Right kidney (tissue), 1 donor: ENCODE data around the gene IRF2BP2.

ENCODE experiments used
- DNase-seq: peaks from one replicate; pipeline ENCODE4 v3.0.0-alpha.2; 2016

Gene IRF2BP2

GRCh38 chr1:234584926-234585325 lies 25.1 kb downstream of the IRF2BP2 start:
- DNase-seq = no peak

- no peak for DNase-seq
Measured at GRCh38 chr1:234584420-234584805, 25.6 kb downstream of the IRF2BP2 start.

DNA sequence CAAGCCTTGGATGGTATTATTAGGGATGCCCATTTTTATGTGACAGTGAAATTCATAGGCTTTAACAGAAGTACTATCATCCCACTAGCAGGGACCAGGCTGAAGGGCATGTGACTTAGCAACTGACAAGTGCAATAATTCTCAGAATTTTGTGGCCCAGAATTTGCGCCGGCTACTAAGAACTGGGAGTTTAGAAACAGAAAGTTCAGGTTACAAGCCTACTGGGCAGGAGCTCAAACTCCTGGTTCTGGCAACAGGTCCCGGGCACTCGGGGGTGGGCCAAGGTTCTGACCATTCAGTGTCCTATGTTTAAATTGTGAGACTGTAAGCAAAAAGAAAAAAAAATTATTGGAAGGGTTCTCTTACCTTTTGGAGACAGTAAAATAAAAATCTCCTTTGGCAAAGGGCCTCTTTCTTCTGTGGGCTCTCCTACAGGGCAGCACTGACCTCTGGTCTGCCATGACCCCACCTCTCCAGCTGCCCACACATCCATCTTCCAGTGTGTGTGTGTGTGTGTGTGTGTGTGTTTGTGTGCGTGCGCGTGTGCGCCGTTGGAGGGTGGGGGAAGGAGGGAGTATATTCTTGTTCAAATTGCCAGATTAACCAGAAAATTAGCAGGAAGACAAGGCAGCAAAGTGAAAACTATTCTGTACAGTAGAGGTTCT lies 26.1 kb downstream of the IRF2BP2 start:
- peak; percentile 42 for DNase-seq

DNA sequence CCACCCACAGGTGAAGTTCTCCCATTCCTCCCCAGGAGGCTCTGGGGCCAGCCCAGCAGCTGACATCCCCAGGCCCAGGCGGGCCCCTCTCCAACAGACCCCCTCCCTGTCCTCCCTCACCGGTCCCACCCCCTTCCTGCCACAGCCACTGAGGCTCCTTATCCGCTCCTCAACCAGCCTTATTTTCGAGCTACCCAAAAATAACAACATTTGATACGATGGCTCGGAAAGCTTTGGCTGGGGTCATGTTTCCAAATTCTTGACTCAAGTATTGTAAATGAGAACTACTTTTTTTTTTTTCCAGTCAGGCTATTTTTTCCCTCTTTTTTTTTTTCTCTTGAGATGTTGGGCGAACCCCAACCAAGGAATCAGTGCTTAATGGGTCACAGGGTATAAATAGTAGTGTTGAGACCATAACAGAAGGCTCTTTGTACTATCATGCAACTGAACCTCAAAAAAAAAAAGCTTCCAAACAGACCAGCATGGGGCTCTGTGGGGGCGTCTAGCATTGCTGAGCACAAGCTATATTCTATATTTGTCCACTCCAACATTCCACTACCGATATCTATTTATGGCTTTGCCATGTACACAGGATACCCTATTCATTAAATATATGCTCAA lies 27.2 kb downstream of the IRF2BP2 start:
- DNase-seq = no peak

- DNase-seq = no peak
Measured at GRCh38 chr1:234582186-234582585, 27.8 kb downstream of the IRF2BP2 start.

- DNase-seq = no peak
Measured at GRCh38 chr1:234581063-234581714, 28.8 kb downstream of the IRF2BP2 start.

DNA sequence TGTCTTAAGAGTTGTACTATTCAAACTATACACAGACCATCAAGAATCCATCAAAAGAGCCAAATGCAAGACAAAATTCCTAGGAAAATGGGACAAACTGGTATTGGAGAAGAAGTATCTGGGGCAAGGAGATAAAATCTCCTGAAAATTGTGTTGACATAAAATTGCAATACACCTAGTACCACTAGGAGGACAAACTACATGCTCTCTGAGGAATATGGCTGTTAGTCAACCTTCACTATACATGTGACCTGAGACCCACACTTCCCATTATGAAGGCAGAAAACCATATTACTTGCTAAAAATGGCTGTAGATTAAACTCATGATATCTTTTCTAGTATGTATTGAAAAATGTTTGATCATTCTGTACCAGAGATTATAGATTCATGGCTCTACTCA lies 30.0 kb downstream of the IRF2BP2 start:
- DNase-seq = no peak

GRCh38 chr1:234578735-234579134 lies 31.2 kb downstream of the IRF2BP2 start:
- no peak for DNase-seq

- no peak for DNase-seq
Measured at GRCh38 chr1:234578087-234578486, 31.9 kb downstream of the IRF2BP2 start.

DNA sequence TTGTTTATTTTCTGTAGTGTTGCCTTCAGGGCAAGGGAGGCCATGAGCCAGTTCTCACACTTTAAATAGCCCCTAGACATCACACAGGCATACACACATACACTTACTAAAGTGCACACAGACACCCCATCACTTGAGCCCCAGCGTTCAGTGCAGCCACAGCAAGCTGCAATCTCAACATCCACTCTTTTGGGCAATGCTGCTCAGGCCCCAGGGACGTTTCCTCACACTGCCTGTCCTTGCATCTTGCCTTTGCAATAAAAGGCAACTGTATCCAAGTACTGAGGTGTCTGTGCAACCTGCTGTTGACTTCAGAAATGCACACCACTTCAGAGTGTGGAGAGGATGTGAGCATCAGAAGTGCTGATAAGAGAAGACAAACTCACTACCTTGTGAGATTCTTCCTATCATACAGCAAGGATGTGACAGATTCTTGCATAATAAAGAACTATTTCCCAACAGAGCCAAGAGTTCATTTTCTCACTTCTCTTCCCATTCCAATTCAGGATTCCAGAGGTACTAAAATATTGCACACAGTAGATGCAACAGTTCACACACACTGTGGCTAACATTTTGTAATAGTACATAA lies 36.2 kb downstream of the IRF2BP2 start:
- DNase-seq = no peak

- DNase-seq = no peak
Measured at GRCh38 chr1:234572966-234573365, 37.0 kb downstream of the IRF2BP2 start.

DNA sequence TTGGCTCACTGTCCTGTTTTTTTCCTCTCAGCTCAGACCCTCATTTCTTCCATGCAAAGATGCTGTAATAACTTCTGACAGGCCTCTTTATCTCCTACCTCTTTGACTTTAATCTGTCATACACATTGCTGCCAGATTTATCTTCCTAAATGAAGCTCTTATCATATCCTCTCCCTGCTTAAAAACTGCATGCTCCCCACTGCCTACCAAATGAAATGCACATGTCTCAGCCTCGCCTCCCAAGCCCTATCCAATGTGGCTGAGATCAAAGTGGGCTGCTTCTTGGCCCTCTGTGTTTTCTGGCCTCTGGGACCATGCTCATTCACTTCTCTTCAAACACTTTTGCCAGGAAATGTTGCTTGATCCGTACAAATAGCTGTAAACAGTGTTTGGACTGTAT lies 38.3 kb downstream of the IRF2BP2 start:
- no peak for DNase-seq

DNA sequence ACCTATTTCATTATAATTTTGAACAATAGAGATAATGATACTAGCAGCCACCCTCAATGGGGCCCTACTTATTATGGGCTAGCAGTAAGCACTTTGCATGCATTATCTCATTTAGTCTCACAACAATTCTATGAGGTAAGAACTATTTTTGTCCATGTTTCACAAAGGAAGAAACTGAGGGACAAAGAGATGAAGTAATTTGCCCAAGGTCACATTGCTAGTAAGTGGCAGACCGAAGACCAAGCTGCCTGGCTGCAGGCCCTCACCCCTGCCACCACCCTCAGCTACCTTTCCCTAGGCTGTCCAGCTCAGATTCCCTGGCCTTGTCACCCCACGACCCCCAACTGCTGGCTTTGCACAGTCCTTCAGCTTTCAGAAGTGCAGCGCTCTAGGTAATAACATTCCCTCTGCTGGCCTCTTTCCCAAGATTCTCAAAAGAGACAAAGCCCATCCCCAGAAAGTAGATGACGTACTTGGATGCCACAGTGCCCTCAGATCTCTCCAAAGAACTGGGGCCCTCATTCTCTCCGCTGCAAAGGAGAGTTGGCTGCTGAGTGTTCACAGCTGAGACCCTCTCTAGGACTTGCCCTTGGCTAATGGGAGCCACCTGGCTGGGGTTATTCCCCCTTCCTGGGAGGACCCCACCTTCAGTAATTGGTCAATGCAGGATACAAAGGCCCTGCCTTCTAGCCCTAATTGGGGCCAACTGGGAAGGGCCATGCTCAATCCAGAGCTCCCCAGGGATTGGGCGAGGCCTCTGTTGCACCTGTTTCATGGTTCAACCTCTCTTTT lies 39.5 kb downstream of the IRF2BP2 start:
- no peak for DNase-seq

- no peak for DNase-seq
Measured at GRCh38 chr1:234568345-234568744, 41.6 kb downstream of the IRF2BP2 start.

- no peak for DNase-seq
Measured at GRCh38 chr1:234565132-234565531, 44.8 kb downstream of the IRF2BP2 start.

DNA sequence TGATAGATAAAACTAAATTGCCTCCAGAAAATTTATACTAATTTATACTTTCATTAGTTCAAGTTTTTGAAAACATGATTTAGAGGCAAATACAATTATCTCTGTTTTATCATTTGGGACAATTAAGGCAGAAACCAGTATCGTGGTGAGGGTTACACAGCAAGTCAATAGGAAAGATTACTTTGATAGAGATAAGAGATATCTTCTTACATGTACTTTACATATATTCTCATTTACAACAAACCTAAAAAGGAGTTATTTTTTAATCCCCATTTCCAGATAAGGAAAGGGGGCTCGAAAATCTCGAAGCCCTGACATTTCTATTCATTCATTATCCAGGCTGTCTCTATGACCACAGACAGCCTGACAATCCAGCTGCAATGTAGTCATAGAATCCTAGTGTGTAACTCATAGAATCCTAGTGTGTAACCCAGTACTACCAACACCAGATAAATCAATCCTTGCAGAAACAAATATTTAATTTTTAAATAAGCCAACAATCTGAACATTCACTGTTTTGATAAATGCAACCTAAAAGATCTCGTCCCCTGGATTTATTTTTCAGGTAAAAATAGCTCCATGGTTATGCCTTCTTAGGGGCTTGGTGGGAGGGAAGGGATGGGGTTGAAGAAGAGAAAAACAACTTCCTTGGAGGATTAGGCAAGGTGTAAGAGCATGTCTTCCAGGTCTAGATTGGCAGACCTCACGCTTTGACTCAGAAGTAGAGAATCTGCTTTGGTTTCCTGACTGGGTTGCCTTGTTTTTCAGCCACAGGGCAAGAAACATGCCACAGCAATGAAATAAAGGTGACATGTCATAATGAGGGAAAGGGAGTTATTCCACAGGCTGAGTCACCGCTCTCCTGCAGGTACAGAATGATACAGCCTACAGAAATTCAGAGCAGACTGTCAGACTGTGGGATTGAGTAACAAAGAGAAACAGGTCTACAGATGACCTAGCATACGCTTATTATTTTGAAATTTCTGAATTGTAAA lies 45.6 kb downstream of the IRF2BP2 start:
- DNase-seq = no peak

DNA sequence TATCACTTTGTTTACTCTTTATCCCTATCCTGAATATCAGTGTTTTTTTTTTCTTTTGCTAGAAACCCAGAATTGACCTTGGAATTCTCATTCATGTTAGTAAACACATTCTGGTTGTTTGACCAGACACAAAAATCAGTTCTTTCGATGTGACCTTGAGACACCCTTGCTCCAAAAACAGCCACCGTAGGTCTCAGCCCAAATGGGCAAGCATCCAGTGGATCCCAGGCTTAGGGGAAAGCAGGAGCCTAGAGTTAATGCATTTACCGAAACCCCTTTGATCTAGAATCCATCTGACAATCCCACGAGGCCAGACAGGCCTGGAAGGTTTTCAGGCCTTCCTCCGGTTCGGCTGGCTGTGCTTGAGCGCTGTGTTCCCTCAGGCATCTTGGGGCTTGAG lies 47.6 kb downstream of the IRF2BP2 start:
- no peak for DNase-seq

DNA sequence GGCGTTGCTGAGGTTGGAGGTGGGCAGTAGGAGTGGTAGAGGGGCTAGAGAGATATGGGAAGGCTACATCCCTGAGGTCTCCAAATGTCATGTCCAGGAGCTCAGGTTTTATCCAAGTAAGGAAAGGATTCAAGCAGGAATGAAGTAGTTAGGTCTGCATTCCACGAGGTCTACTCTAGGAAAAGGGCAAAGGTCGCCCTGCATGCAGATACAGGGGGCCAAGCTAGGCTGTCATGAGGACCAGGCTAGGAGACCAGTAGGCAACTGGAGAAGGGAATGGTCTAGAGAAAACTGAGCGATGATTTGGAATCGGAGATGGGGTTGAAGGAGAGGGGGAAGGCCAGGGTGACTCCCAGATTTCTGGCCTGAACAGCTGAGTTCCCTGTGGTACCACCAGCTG lies 48.7 kb downstream of the IRF2BP2 start:
- DNase-seq = no peak

- DNase-seq = no peak
Measured at GRCh38 chr1:234559902-234560676, 49.9 kb downstream of the IRF2BP2 start.

- DNase-seq = no peak
Measured at GRCh38 chr1:234559152-234559901, 50.7 kb downstream of the IRF2BP2 start.
